Heart right ventricle (tissue), 16 donors: Measurements from ENCODE around the gene DEDD2. TPM values are rescaled to one million over a fixed set of nuclear protein-coding genes. Genes with fewer than 3 reads are reported as not detected.

Experiments
- ATAC-seq, 8 donors: fragments of 200-7000 bp; cut with Tn5 transposase; one replicate each; pipeline ENCODE4 v1.9.1; 2020; ENCODE audit warnings: mild to moderate bottlenecking in 8 of 8, moderate library complexity in 8 of 8, moderate number of reproducible peaks in 1 of 8
- DNase-seq, 2 donors: peaks; one replicate each; pipeline ENCODE4 v3.0.0-alpha.2; 2020
- H3K27ac ChIP-seq, 10 donors: fragments of 200-600 bp; sonication (generic) in 2 of 10; one replicate each; pipeline versions ENCODE4 v1.5.0 to v1.8.0; 2020 to 2022; ENCODE audit warnings: mild to moderate bottlenecking in 3 of 10
- H3K27me3 ChIP-seq, 7 donors: fragments of 200-600 bp; one replicate each; pipeline ENCODE4 v1.8.0; 2021 to 2022; ENCODE audit warnings: mild to moderate bottlenecking in 2 of 7
- H3K36me3 ChIP-seq, 9 donors: fragments of 200-600 bp; sonication (generic) in 1 of 9; one replicate each; pipeline versions ENCODE4 v1.5.0 to v1.8.0; 2020 to 2022; ENCODE audit warnings: mild to moderate bottlenecking in 2 of 9
- H3K4me1 ChIP-seq, 9 donors: fragments of 200-600 bp; sonication (generic) in 1 of 9; one replicate each; pipeline versions ENCODE4 v1.5.0 to v1.8.0; 2020 to 2022; ENCODE audit warnings: mild to moderate bottlenecking in 4 of 9
- H3K4me3 ChIP-seq, 10 donors: fragments of 200-600 bp; sonication (generic) in 2 of 10; one replicate each; pipeline versions ENCODE4 v1.5.0 to v1.8.0; 2020 to 2022; ENCODE audit warnings: mild to moderate bottlenecking in 7 of 10, moderate library complexity in 2 of 10
- H3K9me3 ChIP-seq, 11 donors: fragments of 200-600 bp in 10 of 11; sonication (generic) in 2 of 11; one replicate each; pipeline versions ENCODE4 v1.5.0 to v1.8.0; 2013 to 2022; ENCODE audit warnings: mild to moderate bottlenecking in 2 of 11, control low read depth in 1 of 11, moderate library complexity in 1 of 11
- CTCF ChIP-seq, 9 donors: fragments of 200-600 bp; sonication (generic) in 2 of 9; IDR thresholded peaks; one replicate each; pipeline versions ENCODE4 v1.5.0 to v1.8.0; 2021 to 2022; ENCODE audit warnings: antibody characterized with exemption in 9 of 9, mild to moderate bottlenecking in 5 of 9, moderate library complexity in 1 of 9
- WGBS, 2 donors: extraction: QIAGEN DNeasy Blood & Tissue Kit; methylation state at CpG; one replicate each; pipeline ENCODE4 v1.1.7; 2013; ENCODE audit warnings: inconsistent platforms in 1 of 2; 5-methylcytosine and 5-hydroxymethylcytosine counted together
- intact Hi-C, 10 donors: fragments of 100-400 bp; cut with DNase I; formaldehyde crosslinking; loops; one replicate each; pipeline versions ENCODE4 v1.11.1 to v1.14.2; 2022
- polyA plus RNA-seq, 2 donors: library from polyadenylated mRNA; stranded (reverse); fragments of 200-250 nt; gene quantifications; one replicate each; pipeline ENCODE4 v1.2.3, GENCODE V29; 2013
- total RNA-seq, 10 donors: library from RNA; stranded (reverse); fragmentation: NEBNext Ultra II Directional in 3 of 10; extraction: Animal tissue kit (Norgen Biotek cat#: 25700) in 3 of 10; gene quantifications; one replicate each; pipeline versions ENCODE4 v1.2.1 to v1.2.4, GENCODE V29; 2021 to 2023
- donor health status: Arrhythmogenic right ventricular cardiomyopathy.
- donor health status: ischemic (EF 13 %, LVEDD 7.1; RV severe dilation, severe dysfunction).
- donor health status: healthy with polysubstance abuse.
- donor health status: DM: no; HTN: yes; CAD: no.
- donor health status: DM: no; HTN: no; CAD: no.
- donor health status: ischemic (EF 25% LVEDD 6.9; RV normal size, moderate dysfunction).
- donor health status: ischemic (EF 25% LVEDD 5.7; RV mildly dilated, moderate dysfunction).
- donor health status: healthy.
- donor health status: DM: yes; HTN: yes; CAD: no.
- donor health status: Ischemic cardiomyopathy.
- donor health status: ischemic (EF 35%, LVEDD 5.7; RV mildly dilated, moderate dysfunction).
- donor health status: nonischemic (EF 11% LVEDD 7.7; RV severe dilation, severe dysfunction).
- donor health status: DM: yes; HTN: yes; CAD: no.
- donor health status: PGD.
- donor health status: ischemic (EF 29% LVEDD 5.4; RV normal size, mild dysfunction).
- donor health status: nonischemic (EF 23%, LVEDD 6.1; RV moderate dilation, normal function).

DEDD2 gene
- total and polyA plus RNA-seq, 12 donors: 9.8 to 20.5 (median 12.6) TPM

GRCh38 chr19:42208612-42209011 is 8.9 kb downstream of the DEDD2 start:
- TF ChIP-seq CTCF (IDR thresholded peaks at IDR 0.05): no peak
- ATAC-seq (peak in 1 of 8 donors; percentile 20), DNase-seq (no peak)
- H3K27ac ChIP-seq: peak overlapping the region in 1 of 10 donors; percentile 79
- H3K9me3 ChIP-seq: no peaks in the 10 kb centered on the region
- no peaks in the 10 kb centered on the region for H3K27me3 ChIP-seq
- H3K4me1 ChIP-seq: peaks cover 0 to 58% (median 0%) of the 10 kb centered on the region in 9 donors
- no peak overlapping the region for H3K4me3 ChIP-seq
- H3K36me3 ChIP-seq: peaks cover under 1 to 99% (median 35%) of the 10 kb centered on the region in 9 donors
- intact Hi-C loops: no loop called here
- 80 to 89% methylated on average over 11 of the region's 11 CpGs for WGBS, 2 donors

GRCh38 chr19:42207767-42208271 is 9.7 kb downstream of the DEDD2 start:
- no peak overlapping the region for H3K4me3 ChIP-seq
- peaks cover 0 to 58% (median 0%) of the 10 kb centered on the region in 9 donors for H3K4me1 ChIP-seq
- WGBS, 2 donors: 83 to 85% methylated on average over 6 of the region's 6 CpGs
- peaks cover 0 to 99% (median 35%) of the 10 kb centered on the region in 9 donors for H3K36me3 ChIP-seq
- H3K27me3 ChIP-seq: no peaks in the 10 kb centered on the region
- TF ChIP-seq CTCF (IDR thresholded peaks at IDR 0.05): no peak
- intact Hi-C loops: no loop called here
- ATAC-seq (peak in 1 of 8 donors; percentile 29), DNase-seq (no peak)
- H3K9me3 ChIP-seq: no peaks in the 10 kb centered on the region
- peak overlapping the region in 1 of 10 donors; percentile 79 for H3K27ac ChIP-seq

- no peak for TF ChIP-seq CTCF (IDR thresholded peaks at IDR 0.05)
- no peaks in the 10 kb centered on the region for H3K9me3 ChIP-seq
- no peaks in the 10 kb centered on the region for H3K27me3 ChIP-seq
- 93% methylated on average over 14 of the region's 14 CpGs for WGBS, 2 donors
- DNase-seq (no peak), ATAC-seq (no peak)
- H3K27ac ChIP-seq: peak overlapping the region in 1 of 10 donors; percentile 79
- intact Hi-C loops: no loop called here
- no peak overlapping the region for H3K4me3 ChIP-seq
- H3K36me3 ChIP-seq: peaks cover 0 to 99% (median 30%) of the 10 kb centered on the region in 9 donors
- H3K4me1 ChIP-seq: peaks cover 0 to 58% (median 0%) of the 10 kb centered on the region in 9 donors
These were observed 10.4 kb downstream of the DEDD2 start for GRCh38 chr19:42206871-42207755.

GRCh38 chr19:42204664-42205063 is 12.8 kb downstream of the DEDD2 start:
- H3K4me1 ChIP-seq: peaks cover 0 to 79% (median 11%) of the 10 kb centered on the region in 9 donors
- no peak overlapping the region for H3K4me3 ChIP-seq
- H3K9me3 ChIP-seq: no peaks in the 10 kb centered on the region
- ATAC-seq (no peak), DNase-seq (no peak)
- intact Hi-C loops: loop anchor here in 1 of 10 donors (5.0 kb wide), 1 partner anchor 77 kb away; no protein-coding TSS in a partner anchor
- 86 to 87% methylated on average over 6 of the region's 6 CpGs for WGBS, 2 donors
- no peak for TF ChIP-seq CTCF (IDR thresholded peaks at IDR 0.05)
- H3K27me3 ChIP-seq: no peaks in the 10 kb centered on the region
- peaks cover 0 to 98% (median 31%) of the 10 kb centered on the region in 9 donors for H3K36me3 ChIP-seq
- H3K27ac ChIP-seq: no peak overlapping the region
